ENCODE measurements around the gene MRTFA.
"Not testable (repeated sequence)": the region's sequence is repeated elsewhere in the genome, so short reads cannot be mapped to it uniquely, and the experiment has no call there.

The MRTFA gene

GRCh38 chr22:40679249-40679963 is 42.9 kb upstream of the MRTFA start, which contains the start of gene MCHR1:
MCHR1 (plus strand) TSS chr22:40679484; CDS start chr22:40679653, 169 bp downstream.
- H3K4me3 ChIP-seq (ENCODE audit: low read depth, low read length), result no peak within 1 kb of the TSS
- no peak for DNase-seq (ENCODE audit: low read depth)

DNA sequence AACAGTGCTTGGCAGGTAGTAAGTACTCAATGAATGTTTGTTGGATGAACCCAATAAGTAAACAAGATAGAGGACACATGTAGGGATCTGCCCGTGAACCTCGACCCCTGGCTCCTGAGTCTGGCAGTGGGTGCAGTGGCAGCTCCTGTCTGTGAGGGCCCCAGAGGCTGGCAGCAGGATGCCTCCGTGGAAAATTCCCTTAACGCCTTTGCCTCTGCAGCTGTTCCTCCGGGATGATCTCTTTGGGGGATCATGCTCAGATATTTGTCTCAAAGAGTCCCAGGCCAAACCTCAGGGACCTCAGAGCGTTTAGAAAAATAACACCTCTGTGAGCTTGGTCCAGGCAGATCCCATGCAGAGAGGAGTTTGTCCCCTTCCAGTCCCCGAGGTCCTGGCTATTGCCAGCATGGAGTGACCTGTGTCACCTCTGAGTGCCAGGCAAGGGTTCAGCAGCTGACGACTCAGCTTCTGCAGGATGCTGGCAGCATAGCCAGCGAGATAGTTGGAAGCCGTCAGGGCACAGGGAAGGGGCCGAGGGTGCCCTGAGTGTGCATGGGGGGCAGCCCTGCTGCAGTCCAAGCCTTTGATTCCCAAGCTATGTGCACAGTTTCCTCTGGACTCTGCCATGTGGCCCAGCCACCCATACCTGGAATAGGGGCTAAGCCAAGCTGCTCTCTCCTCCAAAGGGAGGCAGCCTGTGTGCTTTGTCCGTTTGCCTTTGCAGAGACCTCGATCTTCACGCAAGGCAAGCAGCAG is 42.2 kb upstream of the MRTFA start:
- H3K4me3 ChIP-seq (ENCODE audit: low read depth, low read length), result no peak overlapping the region
- TF ChIP-seq, protein P1, sequence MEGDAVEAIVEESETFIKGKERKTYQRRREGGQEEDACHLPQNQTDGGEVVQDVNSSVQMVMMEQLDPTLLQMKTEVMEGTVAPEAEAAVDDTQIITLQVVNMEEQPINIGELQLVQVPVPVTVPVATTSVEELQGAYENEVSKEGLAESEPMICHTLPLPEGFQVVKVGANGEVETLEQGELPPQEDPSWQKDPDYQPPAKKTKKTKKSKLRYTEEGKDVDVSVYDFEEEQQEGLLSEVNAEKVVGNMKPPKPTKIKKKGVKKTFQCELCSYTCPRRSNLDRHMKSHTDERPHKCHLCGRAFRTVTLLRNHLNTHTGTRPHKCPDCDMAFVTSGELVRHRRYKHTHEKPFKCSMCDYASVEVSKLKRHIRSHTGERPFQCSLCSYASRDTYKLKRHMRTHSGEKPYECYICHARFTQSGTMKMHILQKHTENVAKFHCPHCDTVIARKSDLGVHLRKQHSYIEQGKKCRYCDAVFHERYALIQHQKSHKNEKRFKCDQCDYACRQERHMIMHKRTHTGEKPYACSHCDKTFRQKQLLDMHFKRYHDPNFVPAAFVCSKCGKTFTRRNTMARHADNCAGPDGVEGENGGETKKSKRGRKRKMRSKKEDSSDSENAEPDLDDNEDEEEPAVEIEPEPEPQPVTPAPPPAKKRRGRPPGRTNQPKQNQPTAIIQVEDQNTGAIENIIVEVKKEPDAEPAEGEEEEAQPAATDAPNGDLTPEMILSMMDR (IDR thresholded peaks at IDR 0.05; ENCODE audit: low read depth, low read length, missing control alignments), result no peak
- DNase-seq (ENCODE audit: low read depth), result no peak

More at GRCh38 chr22:40679249-40679963, 42.9 kb upstream of the MRTFA start, which contains the start of gene MCHR1:
- TF ChIP-seq, protein P1 (IDR thresholded peaks at IDR 0.05; ENCODE audit: low read depth, low read length, missing control alignments), result no peak

- DNase-seq (ENCODE audit: low read depth), result no peak
- TF ChIP-seq, protein P1 (IDR thresholded peaks at IDR 0.05; ENCODE audit: low read depth, low read length, missing control alignments), result no peak
- no peak overlapping the region for H3K4me3 ChIP-seq (ENCODE audit: low read depth, low read length)
Observed at GRCh38 chr22:40676644-40677043, 40.1 kb upstream of the MRTFA start.

DNA sequence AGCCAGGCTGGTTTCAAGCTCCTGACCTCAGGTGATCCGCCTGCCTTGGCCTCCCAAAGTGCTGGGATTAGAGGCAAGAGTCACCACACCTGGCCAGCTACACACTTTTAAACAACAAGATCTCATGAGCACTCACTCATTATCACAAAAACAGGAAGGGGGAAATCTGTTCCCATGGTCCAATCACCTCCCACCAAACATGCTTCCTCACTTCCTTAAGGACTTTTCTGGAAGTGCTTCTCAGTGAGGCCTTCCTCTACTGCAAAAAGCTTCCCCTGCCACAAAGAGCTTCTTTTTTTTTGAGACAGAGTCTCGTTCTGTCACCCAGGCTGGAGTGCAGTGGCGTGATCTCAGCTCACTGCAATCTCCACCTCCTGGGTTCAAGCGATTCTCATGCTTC is 39.6 kb upstream of the MRTFA start:
- H3K4me3 ChIP-seq (ENCODE audit: low read depth, low read length); DNase-seq (ENCODE audit: low read depth): not testable (repeated sequence)

DNA sequence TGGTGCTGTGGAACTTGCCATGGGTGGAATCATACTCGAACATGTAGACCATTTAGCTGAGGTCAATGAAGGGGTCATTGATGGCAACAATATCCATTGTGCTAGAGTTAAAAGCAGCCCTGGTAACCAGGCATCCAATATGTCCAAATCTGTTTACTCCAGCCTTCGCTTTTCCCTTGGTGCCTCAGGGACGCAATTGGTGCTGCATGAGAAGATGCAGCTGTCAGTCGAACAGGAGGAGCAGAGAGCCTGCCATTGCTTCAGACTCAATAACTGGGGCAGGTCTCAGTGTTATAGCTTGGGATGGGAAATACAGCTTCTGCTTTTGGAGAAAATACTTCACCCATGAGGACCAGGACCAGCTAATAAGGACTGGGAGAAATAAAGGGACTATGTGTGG is 37.8 kb upstream of the MRTFA start:
- TF ChIP-seq, protein P1 (IDR thresholded peaks at IDR 0.05; ENCODE audit: low read depth, low read length, missing control alignments), result no peak
- no peak for DNase-seq (ENCODE audit: low read depth)
- H3K4me3 ChIP-seq (ENCODE audit: low read depth, low read length), result no peak overlapping the region

- no peak for DNase-seq (ENCODE audit: low read depth)
- H3K4me3 ChIP-seq (ENCODE audit: low read depth, low read length), result no peak overlapping the region
- TF ChIP-seq, protein P1 (IDR thresholded peaks at IDR 0.05; ENCODE audit: low read depth, low read length, missing control alignments), result no peak
Observed at GRCh38 chr22:40673017-40673416, 36.5 kb upstream of the MRTFA start.

DNA sequence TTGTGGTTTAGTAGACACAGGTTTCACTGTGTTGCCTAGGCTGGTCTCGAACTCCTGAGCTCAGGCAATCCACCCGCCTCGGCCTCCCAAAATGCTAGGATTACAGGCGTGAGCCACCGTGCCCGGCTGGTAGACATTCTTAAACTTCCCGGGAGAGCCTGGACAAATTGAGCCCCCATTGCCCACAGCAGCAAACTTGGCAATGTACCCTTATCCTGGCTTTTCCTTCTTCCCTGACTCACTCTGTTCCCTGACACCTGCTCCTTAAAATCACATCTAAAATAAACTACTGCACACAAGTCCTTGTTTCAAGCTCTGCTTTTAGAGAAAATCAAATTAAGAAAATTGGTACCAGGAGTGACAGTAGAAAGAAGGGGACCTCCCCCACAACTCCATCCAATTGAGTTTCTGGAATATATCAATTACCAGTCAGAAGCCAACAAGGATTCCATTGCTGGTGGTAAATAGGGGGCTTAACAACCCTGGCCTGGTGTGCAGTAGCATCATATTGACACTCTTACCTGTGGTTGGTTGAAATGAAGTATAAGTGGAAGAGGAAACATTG is 35.4 kb upstream of the MRTFA start:
- no peak overlapping the region for H3K4me3 ChIP-seq (ENCODE audit: low read depth, low read length)
- TF ChIP-seq, protein P1 (IDR thresholded peaks at IDR 0.05; ENCODE audit: low read depth, low read length, missing control alignments), result no peak
- DNase-seq (ENCODE audit: low read depth), result no peak

Data from GM12864 (cell line).